NCI-H1417 (cell line): ENCODE data around the gene RSU1.

Source experiments
- DNase-seq, 3 experiments: peaks; one replicate each; lab custom pipeline; 2025; lab: John Stamatoyannopoulos, UW

Gene RSU1

DNA sequence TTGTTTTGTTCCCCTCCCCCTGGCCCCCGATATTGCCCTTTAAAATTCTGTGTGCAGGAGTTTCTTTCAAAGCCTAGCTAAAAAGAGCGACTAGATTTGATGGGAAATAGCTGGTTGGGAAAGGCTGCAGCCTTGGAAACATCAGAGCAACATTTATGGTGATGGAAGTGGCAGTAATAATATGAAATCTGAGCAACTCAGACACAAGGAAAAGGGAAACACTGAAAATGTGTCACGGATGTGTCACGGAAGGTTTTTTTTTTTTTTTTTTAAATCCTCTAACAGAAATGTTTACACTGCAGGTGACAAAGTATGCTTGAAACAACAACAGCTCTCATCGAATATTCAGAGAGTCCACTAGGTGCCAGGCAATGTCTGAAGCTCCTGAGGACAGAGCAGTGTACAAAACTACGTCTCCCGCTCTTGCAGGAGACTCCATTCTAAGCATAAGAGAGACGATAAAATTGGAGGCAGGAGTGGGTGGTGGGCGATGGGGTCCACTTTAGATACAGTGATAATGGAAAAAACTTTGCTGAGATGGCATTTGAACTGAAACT lies 143.0 kb downstream of the RSU1 start:
- DNase-seq = peak; percentile 27 to 88 (median 52)

DNA sequence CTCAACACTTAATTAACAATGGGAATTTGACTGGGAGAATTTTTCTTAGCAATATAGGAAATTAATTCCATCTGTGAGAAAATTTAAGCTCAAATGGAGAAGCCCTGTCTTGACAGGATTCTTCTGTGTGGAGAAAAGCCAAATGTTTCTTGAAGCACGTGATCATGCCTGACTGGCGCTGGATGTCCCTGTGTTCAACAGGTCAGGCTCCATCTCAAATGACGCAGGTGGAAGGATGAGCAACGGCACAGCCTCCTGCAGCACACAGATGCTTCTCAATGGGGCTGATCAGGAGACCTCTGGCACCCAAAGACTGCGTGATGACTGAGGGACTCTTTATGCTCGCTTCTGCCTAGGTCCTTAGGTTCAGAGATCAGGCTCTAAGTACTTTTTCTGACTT lies 143.8 kb downstream of the RSU1 start:
- DNase-seq = peak; percentile 67 to 93 (median 78)

DNA sequence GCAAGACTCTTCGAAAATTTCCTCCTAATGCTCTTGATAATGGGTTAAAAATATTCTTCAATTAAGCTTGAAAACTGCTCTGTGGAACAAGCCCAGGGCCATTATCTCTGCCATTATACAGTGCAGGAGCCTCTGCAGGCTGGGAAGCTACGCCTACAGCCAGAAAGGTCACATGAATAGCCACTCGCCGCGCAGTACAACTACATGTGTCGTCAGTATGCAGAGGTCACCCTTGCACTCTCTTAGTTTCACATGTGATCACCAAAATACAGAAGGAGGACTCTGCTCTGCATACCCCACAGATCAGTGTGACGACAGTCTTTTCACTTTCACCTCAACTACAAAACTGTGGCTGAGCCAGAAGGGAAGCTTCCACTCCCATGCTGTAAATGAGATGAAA lies 153.8 kb downstream of the RSU1 start:
- DNase-seq = no peak

DNA sequence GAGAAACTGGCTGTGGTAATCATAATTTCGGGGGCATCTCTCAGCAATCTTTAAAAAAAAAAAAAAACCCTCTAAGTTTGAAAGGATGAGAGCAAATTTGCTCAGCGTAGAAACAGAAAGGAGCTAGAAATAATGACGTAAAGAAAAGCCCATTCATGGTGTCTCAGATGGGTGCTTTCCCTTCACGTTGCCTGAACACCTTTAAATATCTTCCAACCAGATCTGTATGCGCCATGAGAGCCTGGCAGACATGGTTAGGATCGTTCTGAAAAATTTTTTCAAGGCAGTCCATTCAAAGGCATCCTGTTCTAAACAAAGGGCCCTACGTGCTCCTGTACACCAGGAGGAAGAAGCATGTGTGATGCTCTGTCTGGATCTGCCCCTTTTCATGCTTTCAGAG lies 154.3 kb downstream of the RSU1 start:
- DNase-seq = no peak

DNA sequence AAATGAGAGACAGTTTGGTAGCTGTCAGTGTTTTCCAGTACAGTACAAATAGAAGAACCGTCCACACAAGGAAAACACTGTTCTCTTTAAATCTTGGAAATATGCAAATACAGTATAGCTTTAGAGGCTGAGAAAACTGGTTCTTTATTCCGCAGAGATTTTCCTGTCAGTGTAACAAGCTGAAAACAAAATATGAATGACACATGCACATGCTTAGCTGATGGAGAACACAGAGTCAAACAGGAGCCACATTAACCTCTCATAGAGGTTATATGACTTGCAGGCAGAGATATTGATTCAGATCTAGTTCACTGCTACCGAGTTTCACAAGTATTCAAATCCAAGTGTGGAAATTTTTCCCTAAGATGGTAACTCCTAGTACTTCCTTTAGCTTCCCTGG lies 160.3 kb downstream of the RSU1 start:
- no peak for DNase-seq

DNA sequence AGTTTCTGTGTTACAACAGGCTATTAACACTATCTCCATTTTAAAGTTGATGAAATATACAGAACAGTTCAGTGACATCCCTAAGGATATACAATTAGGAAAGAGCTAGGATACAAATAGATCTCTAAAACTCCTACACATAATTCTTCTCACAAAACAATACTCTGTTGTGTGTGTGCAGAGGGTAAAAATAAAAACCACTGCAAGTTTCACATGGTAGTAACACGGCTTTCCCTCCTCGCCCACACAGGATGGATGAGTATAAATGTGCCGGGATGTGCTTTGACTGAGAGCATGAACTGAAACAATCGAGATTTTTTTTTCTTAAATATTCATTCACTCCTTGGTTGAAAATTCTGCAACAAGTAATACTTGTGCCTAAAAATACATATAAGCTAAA lies 164.0 kb downstream of the RSU1 start:
- no peak for DNase-seq

DNA sequence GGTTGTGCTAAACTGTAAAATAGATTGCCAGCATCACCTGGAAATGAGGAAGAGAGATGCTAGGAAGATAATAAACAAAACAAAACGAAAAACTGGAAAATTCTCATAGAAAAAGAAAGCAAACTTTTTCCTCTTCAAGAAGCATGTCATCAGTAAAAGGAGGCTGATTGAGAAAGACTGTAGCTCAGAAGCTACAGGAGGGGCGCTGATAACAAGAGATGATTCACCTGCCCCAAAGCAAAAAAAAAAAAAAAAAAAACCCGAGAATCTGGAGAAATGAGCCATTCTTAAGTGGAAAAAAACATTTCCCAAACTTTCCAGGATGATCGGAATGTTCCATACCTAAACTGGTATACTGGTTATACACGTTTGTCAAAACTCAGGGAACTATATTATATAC lies 165.1 kb downstream of the RSU1 start:
- DNase-seq = no peak

DNA sequence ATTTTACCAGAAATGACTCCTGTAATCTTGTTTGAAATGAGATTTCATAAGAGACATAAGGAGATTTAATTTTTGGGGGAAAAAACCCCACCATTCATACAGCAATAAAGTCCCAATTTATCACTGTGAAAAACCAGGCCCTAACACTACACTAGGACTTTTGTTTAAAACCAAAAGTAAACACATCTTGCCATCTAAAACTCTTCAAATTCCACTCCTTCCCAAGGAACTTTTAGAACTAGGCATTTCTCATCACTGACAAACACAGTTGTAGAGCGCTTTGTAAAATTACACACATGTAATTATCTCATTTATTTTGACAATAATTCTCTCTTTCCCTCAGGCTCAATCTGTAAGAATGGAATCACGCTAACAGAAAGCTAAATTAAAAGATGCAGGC lies 167.5 kb downstream of the RSU1 start:
- peak in 1 of 3 experiments; percentile 33 for DNase-seq

DNA sequence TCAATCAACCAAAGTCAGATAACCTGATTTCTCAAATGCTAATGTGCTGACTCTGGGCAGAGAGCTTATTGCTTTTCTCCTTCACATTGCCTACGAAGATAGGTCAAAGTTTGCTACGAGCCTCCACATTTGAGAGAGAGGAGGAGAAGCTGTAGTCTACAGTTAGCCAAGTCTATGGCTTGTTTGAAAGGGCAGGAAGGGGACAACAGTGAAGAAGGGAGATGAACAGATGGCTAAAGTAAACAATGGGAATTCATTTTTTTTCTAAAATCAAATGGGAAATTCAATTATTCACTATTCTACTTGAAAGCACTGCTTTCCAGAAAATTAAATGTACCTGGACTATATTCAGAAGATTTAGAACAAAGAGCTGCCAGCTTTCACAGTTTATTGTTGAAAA lies 168.9 kb downstream of the RSU1 start:
- DNase-seq = no peak

DNA sequence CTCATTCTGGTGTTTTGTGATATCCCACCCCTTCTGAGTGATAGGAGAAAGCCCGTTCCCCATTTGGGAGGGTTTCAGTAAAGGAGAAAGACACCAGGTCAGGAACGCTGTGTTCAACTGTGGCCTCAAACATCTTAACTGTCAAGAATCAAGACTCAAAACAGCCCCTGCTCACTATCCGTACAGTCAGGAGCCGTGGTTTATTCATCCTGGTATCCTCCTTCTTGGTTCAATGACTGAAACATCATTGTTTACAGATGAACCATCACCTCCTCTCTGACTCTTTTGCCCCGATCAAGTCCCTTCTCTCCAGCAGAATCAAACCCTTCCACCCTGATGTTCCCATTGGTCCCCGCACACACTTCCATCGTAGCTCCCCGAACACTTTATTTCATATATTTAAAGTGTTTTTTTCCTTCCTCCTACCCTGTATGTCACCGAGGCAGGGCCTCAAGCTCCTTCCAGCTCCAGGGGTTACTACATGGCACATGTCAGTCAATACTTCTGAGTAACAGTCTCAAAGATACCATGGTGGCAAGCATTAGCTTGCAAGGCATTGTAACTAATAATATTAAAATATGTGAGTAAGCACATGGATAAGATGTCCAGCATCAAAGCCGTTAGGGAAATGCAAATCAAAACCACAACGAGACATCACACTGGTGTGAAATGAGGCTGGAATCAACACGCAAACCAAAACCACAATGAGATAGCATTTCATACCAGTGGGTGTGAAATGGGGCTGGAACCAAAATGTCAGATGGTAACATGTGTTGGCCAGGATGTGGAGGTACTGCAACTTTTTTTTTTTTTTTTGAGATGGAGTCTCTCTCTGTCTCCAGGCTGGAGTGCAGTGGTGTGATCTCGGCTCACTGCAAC lies 170.8 kb downstream of the RSU1 start:
- DNase-seq = no peak

DNA sequence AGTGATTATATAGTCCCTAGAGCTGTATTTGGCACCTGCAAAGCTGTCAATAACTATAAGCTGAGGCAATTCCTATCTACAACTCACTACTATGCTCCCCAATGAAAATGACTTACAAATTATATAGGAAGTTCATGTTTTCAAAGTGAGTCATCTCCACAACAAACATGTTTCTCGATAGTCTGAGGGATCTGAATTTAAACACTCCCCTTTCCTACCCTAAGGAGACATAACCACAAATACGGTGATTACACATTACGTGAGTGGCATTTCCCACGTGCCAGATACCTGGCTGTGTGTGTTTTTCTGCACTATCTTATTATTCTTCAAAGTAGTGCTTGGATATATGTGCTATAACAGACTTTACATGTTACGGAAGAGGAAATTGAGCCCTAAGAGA lies 173.1 kb downstream of the RSU1 start:
- DNase-seq = no peak

DNA sequence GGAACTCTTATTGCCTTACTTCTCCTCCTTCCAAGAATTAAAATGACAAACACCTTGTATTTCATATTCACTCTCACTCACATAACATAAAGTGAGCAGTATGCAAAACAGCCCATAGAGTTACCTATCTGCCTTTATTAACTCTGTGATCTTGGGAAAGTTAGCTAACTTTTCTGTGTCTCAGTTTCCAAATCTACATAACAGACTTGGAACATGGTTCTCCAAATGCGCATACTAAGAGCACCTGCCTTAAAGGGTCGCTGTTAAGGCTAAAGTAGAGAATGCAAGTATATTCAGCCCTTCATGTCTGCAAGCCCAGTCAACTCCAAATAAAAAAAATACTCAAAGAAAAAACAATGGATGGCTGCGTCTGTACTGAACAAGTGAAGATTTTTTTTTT lies 173.7 kb downstream of the RSU1 start:
- DNase-seq = no peak

DNA sequence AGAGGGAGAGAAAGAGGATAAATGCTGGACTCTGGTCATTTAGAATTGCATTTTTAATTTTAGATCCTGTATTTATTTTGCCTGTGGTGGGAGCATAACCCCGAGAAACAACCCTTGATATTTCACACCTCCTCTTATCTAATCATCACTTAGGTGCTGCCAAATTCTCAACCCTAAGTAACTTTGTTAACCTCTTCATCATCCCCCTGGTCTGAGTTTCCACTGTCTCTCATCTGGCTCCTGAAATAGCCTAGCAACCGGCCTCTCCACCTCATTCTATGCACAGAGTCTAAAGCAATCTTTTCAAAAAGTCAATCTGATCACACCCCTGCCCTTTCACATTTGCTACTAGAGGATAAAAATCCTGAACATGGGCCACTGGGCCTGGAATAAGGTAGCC lies 177.1 kb downstream of the RSU1 start:
- no peak for DNase-seq

DNA sequence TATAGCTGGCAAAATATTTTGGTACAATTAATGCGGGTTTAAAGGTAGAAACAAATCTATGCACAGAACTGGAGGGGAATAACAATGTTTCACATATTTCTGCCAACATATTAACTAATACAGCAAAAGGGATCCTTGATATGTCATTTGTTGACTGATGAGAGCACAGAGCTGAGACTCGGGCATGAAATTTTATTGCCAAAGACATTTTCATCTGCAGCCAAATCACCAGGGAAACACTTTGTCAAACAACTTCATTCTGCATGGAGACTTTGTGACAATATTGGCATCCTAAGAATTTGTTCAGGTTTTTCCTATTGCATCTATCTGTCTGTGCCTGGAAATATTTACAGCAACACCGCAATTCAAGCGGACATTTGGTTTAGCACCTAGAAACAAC lies 177.8 kb downstream of the RSU1 start:
- DNase-seq = no peak

DNA sequence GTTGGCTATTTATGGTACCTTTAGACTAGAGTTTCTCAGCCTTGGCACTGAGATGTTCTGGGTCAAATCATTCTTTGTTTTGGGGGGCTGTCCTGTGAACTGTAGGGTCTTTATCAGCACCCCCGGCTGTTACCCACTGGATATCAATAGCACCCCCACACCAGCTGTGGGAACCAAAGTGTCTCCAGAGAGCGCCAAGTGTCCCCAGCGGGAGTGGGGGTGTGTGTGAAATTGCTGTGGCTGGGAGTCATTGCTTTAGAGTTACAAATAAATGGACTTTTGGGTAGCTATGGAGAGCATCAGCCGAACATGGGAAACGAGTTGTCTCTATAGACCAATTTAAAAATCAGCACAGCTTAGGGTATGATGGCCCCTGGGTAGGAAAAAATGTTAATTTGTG lies 184.2 kb downstream of the RSU1 start:
- no peak for DNase-seq

DNA sequence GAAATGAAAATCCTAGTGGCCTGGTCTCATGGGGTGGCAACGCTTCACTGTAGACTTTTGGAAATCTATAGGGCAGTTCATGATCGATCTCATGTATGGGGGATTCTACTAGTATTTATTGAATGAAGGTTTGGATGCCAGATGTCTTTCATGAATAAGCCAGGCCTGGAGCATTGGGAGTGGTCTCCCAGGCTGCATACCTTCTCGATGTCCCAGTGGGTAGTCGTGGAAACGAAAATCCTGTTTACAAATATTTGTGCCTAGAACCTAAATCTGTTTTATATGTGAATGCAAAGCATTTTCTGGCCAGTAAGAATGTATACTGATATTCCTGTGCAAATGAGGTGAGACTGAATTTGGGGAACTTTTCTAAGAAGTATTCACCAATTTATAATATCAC lies 190.5 kb downstream of the RSU1 start:
- no peak for DNase-seq

DNA sequence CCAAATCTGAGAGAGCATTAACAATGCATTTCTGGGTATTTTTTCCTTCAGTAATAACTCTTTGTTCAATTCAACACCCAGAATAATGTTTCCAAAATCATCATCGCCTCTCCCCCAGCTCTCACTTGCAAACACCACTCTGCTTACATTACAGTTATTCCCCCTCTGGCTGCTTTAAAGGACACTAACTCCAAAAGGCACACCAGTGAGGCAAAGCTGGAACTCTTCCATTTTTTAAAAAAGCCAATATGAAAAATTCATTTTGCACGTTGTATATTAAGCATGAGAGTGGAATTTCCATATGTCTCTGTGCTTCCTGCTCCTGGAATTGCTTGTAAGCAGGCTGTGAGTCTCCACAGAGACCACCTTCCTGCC lies 204.3 kb downstream of the RSU1 start:
- DNase-seq = no peak

DNA sequence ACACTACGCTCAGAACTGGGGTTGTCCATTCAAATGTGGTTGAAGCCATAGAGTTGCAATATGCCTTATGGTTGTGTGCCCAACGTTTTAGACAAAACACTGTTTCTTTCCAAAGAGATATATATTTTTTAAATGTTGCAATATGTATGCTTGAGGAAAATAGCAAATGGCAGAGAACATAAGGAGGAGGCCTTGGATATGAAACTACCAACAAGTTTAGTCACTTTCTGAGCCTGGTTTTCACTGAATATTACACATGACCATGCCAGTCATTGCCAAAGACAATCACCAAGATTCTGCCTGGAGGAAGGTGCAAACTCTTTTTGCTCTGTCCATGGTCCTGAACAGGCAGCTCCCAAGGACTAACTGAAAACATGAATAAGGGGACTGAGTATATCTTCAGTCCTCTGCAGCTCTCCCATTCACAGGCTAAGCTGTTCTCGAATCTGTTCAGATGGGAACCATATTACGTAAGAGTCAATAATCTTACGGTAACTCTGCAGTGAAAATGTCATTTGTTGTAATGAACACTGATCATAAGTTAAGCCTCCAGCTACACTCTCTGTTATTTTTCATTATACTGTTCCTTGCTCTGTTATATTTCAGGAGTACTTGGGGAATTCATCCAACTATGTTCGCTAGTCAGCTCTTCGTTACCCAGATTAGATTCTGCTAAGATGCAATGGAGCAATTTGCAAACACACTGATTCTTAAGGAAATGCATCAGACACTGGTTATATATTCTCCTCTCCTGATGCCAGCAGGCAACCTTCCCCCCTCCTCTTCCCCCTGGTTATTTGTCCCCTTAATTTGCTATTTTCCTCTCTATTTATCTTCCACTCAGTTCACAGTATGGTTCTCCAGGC lies 204.9 kb downstream of the RSU1 start:
- peak in 1 of 3 experiments; percentile 7 for DNase-seq

DNA sequence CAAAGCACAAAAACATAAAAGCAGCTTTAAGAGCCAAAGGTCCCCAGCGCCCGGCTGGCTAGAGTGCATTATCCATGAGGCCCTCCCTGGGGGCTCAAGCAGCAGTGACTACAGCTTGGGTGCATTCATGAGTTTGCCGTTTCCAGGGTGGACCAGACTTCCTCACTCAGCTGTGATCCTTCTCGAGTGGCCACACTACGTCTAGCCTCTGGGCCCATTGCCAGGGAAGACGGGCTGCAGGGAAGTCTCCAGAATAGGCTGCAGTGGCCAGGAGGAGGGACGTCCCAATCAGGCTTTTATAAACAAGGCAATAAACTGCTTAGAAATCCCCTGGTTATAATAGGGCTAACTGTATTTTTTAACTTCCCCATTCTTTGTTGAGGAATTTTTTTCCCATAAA lies 206.2 kb downstream of the RSU1 start:
- DNase-seq = no peak

DNA sequence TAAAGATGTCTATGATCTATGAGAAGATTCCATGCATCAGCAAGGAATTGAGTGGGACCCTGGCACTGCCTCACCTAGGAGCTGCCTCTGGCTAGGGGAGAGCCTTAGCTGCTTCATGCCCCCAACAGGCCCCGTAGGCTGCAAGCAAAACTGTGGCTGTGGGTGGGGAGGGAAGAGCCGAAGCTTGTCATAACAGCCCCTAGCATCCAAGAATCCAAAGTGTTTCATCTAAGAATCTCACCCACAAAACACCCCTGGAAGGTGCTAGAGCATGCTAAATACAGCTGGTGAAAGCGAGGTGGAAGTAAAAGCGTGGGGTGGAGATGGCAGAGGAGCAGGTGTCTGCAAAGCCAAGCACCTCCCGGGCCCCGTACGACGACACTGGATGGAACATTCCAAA lies 208.0 kb downstream of the RSU1 start:
- DNase-seq = no peak

DNA sequence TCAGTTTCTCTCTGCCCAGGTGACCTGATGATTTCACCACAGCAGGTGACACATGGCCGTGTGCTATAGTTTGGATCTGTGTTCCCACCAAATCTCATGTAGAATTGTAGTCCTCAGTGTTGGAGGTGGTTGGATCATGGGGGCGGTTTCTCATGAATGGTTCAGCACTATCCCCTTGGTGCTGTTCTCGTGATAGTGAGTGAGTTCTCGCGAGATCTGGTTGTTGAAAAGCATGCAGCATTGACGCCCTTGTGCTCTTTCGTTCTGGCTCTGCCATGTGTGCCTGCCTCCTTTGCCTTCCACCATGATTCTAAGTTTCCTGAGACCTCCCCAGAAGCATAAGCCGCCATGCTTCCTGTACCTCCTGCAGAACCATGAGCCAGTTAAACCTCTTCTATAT lies 210.3 kb downstream of the RSU1 start:
- no peak for DNase-seq

DNA sequence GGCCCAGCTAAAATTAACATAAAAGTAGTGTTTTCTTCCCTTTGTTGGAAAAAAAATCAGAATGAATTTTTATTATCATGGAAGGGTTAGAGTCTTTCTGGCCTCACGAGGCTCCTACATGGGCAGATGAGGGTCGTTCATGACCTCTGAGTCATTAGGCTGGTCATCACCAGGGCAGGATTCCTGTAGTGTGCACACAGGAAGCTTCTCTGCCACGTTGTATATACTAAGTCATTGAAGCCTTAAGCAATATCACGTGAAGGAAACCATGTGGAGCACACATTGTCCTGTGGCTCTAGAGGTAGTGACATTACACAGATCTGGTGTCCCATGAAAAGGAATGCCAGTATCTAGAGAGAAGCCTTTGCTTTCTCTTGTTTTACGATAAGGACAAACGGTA lies 210.8 kb downstream of the RSU1 start:
- no peak for DNase-seq

DNA sequence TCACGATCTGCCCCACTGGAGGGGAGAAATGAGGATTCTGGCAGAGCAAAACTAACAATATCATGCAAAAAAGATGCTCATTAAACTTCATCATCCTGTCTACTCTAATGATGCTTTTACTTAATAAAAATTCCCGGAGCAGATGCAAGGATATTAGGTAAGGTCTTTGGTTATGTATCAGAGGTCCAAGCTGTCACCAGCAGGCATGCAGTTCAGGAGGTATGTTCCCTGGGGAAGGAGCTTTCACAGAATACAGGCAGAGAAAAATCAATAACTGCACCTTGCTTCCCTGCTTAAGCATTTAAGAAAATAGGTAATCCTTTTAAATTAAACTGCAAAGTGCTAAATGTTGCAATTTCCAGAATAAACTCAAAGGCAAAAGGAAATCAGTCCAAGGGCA lies 213.9 kb downstream of the RSU1 start:
- DNase-seq = no peak
